ENCODE measurements around the gene CACNA1F.

DNA sequence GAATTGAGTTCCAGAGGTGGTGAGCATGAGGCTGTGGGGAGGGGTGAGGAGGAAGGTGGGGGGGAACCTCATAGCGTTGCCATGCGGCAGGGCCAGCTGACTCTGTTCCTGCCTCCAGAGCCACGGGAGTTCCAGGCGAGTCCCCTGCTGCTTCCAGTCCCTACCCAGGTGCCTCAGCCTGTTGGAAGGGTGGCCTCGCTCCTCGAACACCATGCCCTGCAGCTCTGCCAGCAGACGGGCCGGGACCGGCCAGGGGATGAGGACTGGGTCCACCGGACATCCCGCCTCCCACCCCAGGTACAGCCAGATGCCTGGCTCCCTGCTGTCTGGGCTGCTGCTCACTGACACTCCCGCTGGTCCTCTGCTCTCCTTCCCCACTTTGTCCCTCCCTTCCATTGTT, 10.0 kb upstream of the CACNA1F start:
- TF ChIP-seq, protein P1, sequence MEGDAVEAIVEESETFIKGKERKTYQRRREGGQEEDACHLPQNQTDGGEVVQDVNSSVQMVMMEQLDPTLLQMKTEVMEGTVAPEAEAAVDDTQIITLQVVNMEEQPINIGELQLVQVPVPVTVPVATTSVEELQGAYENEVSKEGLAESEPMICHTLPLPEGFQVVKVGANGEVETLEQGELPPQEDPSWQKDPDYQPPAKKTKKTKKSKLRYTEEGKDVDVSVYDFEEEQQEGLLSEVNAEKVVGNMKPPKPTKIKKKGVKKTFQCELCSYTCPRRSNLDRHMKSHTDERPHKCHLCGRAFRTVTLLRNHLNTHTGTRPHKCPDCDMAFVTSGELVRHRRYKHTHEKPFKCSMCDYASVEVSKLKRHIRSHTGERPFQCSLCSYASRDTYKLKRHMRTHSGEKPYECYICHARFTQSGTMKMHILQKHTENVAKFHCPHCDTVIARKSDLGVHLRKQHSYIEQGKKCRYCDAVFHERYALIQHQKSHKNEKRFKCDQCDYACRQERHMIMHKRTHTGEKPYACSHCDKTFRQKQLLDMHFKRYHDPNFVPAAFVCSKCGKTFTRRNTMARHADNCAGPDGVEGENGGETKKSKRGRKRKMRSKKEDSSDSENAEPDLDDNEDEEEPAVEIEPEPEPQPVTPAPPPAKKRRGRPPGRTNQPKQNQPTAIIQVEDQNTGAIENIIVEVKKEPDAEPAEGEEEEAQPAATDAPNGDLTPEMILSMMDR (IDR thresholded peaks at IDR 0.05), result no peak
- no peak for TF ChIP-seq POLR2A (IDR thresholded peaks at IDR 0.05)
